Heart right ventricle (tissue), 16 donors: ENCODE data around the gene SKP2. TPM values are rescaled to one million over a fixed set of nuclear protein-coding genes. Genes with fewer than 3 reads are reported as not detected.

ENCODE experiments used
- ATAC-seq, 8 donors: fragments of 200-7000 bp; cut with Tn5 transposase; one replicate each; pipeline ENCODE4 v1.9.1; 2020; ENCODE audit warnings: mild to moderate bottlenecking in 8 of 8, moderate library complexity in 8 of 8, moderate number of reproducible peaks in 1 of 8
- DNase-seq, 2 donors: peaks; one replicate each; pipeline ENCODE4 v3.0.0-alpha.2; 2020
- H3K27ac ChIP-seq, 10 donors: fragments of 200-600 bp; sonication (generic) in 2 of 10; one replicate each; pipeline versions ENCODE4 v1.5.0 to v1.8.0; 2020 to 2022; ENCODE audit warnings: mild to moderate bottlenecking in 3 of 10
- H3K27me3 ChIP-seq, 7 donors: fragments of 200-600 bp; one replicate each; pipeline ENCODE4 v1.8.0; 2021 to 2022; ENCODE audit warnings: mild to moderate bottlenecking in 2 of 7
- H3K36me3 ChIP-seq, 9 donors: fragments of 200-600 bp; sonication (generic) in 1 of 9; one replicate each; pipeline versions ENCODE4 v1.5.0 to v1.8.0; 2020 to 2022; ENCODE audit warnings: mild to moderate bottlenecking in 2 of 9
- H3K4me1 ChIP-seq, 9 donors: fragments of 200-600 bp; sonication (generic) in 1 of 9; one replicate each; pipeline versions ENCODE4 v1.5.0 to v1.8.0; 2020 to 2022; ENCODE audit warnings: mild to moderate bottlenecking in 4 of 9
- H3K4me3 ChIP-seq, 10 donors: fragments of 200-600 bp; sonication (generic) in 2 of 10; one replicate each; pipeline versions ENCODE4 v1.5.0 to v1.8.0; 2020 to 2022; ENCODE audit warnings: mild to moderate bottlenecking in 7 of 10, moderate library complexity in 2 of 10
- H3K9me3 ChIP-seq, 11 donors: fragments of 200-600 bp in 10 of 11; sonication (generic) in 2 of 11; one replicate each; pipeline versions ENCODE4 v1.5.0 to v1.8.0; 2013 to 2022; ENCODE audit warnings: mild to moderate bottlenecking in 2 of 11, control low read depth in 1 of 11, moderate library complexity in 1 of 11
- WGBS, 2 donors: extraction: QIAGEN DNeasy Blood & Tissue Kit; methylation state at CpG; one replicate each; pipeline ENCODE4 v1.1.7; 2013; ENCODE audit warnings: inconsistent platforms in 1 of 2; 5-methylcytosine and 5-hydroxymethylcytosine counted together
- intact Hi-C, 10 donors: fragments of 100-400 bp; cut with DNase I; formaldehyde crosslinking; loops; one replicate each; pipeline versions ENCODE4 v1.11.1 to v1.14.2; 2022
- polyA plus RNA-seq, 2 donors: library from polyadenylated mRNA; stranded (reverse); fragments of 200-250 nt; gene quantifications; one replicate each; pipeline ENCODE4 v1.2.3, GENCODE V29; 2013
- total RNA-seq, 10 donors: library from RNA; stranded (reverse); fragmentation: NEBNext Ultra II Directional in 3 of 10; extraction: Animal tissue kit (Norgen Biotek cat#: 25700) in 3 of 10; gene quantifications; one replicate each; pipeline versions ENCODE4 v1.2.1 to v1.2.4, GENCODE V29; 2021 to 2023
- TF ChIP-seq, protein P1 (sequence below), 9 donors: fragments of 200-600 bp; sonication (generic) in 2 of 9; IDR thresholded peaks; one replicate each; pipeline versions ENCODE4 v1.5.0 to v1.8.0; 2021 to 2022; ENCODE audit warnings: antibody characterized with exemption in 9 of 9, mild to moderate bottlenecking in 5 of 9, moderate library complexity in 1 of 9
- donor health status: Arrhythmogenic right ventricular cardiomyopathy.
- donor health status: ischemic (EF 13 %, LVEDD 7.1; RV severe dilation, severe dysfunction).
- donor health status: healthy with polysubstance abuse.
- donor health status: DM: no; HTN: yes; CAD: no.
- donor health status: DM: no; HTN: no; CAD: no.
- donor health status: ischemic (EF 25% LVEDD 6.9; RV normal size, moderate dysfunction).
- donor health status: ischemic (EF 25% LVEDD 5.7; RV mildly dilated, moderate dysfunction).
- donor health status: healthy.
- donor health status: DM: yes; HTN: yes; CAD: no.
- donor health status: Ischemic cardiomyopathy.
- donor health status: ischemic (EF 35%, LVEDD 5.7; RV mildly dilated, moderate dysfunction).
- donor health status: nonischemic (EF 11% LVEDD 7.7; RV severe dilation, severe dysfunction).
- donor health status: DM: yes; HTN: yes; CAD: no.
- donor health status: PGD.
- donor health status: ischemic (EF 29% LVEDD 5.4; RV normal size, mild dysfunction).
- donor health status: nonischemic (EF 23%, LVEDD 6.1; RV moderate dilation, normal function).

The SKP2 gene
- total and polyA plus RNA-seq, 12 donors, result 1.5 to 9.5 (median 5.2) TPM

DNA sequence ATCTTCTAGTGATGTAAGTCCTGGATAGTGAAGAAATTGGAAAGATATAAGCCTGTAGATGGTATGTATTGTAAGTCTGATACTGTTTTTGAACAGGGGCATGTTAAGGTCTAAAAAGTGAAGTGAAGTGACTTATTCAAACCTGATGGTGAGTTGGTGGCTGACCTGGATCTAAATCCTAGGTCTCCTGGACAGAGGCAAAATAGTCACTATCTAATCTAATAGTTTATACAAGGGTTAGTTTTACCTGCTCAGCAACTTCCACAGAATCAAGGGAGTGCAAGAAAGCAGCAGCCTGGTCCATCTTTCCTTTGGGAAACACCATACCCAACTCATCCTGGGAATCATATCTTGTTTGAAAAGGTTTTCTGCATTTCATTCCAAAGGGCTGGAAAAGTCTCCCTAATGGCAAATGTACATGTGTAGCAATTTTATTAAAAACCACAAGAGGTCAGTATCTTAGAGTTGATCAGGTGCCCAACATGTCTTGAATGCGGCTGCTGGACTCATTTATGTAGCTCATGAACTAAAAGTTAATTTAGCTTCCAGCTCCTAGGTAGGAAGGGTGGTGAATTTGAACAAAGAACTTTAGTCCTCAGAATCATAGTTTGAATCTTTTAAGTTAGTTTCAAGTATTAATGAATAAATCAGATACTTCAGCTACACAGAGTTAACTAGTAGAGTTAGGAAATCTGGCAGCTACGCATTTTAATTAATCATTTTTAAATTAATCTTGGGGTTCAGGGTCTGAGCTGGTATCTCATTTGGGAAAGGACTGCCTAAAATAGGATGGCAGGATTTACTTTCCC is 26.0 kb downstream of the SKP2 start:
- 54 to 64% methylated on average over 2 of the region's 2 CpGs for WGBS, 2 donors
- Histone ChIP-seq H3K27me3 (no peaks in the 10 kb centered on the region), H3K27ac (no peak overlapping the region), H3K4me1 (no peaks in the 10 kb centered on the region), H3K9me3 (no peaks in the 10 kb centered on the region), H3K36me3 (peaks cover 0 to 97% (median 22%) of the 10 kb centered on the region in 9 donors), H3K4me3 (no peak overlapping the region)
- DNase-seq (no peak), ATAC-seq (peak in 3 of 8 donors; percentile 49 to 57 (median 56))
- intact Hi-C loops, result loop anchor here in 7 of 10 donors (1.0 to 10.0 kb wide), 6 partner anchors 127 to 227 kb away; partner anchors contain the start of gene RANBP3L (in 3 of the 7)
- TF ChIP-seq, protein P1, sequence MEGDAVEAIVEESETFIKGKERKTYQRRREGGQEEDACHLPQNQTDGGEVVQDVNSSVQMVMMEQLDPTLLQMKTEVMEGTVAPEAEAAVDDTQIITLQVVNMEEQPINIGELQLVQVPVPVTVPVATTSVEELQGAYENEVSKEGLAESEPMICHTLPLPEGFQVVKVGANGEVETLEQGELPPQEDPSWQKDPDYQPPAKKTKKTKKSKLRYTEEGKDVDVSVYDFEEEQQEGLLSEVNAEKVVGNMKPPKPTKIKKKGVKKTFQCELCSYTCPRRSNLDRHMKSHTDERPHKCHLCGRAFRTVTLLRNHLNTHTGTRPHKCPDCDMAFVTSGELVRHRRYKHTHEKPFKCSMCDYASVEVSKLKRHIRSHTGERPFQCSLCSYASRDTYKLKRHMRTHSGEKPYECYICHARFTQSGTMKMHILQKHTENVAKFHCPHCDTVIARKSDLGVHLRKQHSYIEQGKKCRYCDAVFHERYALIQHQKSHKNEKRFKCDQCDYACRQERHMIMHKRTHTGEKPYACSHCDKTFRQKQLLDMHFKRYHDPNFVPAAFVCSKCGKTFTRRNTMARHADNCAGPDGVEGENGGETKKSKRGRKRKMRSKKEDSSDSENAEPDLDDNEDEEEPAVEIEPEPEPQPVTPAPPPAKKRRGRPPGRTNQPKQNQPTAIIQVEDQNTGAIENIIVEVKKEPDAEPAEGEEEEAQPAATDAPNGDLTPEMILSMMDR (IDR thresholded peaks at IDR 0.05), result peak; percentile 27 to 69 (median 59)

DNA sequence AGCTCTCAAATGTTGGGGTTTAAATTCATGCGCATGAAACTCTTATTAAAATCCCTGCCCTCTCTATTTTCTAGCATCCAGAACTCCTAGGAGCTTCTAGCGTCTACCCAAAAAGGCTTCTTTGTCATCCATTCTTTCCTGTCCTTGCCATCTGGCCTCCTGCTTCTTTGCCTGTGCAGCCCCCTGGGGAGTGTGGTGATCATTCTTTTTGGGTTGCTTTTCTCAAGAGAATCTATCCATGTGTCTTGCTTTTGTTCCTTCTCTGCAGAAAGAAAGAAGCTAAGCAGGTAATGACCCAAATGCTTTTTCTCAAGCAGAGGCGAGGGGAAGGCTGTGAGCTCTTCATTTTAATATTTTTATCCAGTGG is 26.6 kb downstream of the SKP2 start:
- H3K36me3 ChIP-seq, result peaks cover 0 to 97% (median 24%) of the 10 kb centered on the region in 9 donors

DNA sequence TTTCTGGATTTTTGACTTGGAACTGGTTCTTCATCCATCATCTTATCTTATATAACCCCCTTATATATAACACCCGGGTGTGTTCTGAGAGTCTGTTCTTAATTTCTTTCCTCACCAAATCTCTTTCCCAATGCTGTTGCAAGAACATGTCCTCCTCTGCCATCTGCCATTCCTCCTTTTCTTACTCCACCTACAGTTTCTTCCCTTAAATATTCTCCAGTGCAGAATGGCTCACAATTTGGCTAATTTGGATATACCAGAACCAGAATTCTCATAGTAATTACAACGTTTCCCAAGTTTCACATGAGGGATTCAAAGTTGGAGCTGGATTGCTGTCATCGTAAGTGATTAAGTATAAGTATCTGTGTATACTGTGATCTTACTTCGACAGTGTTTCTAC is 28.0 kb downstream of the SKP2 start:
- WGBS, 2 donors, result 87 to 91% methylated on average over 4 of the region's 4 CpGs
- H3K27me3 ChIP-seq, result no peaks in the 10 kb centered on the region
- H3K4me3 ChIP-seq, result no peak overlapping the region
- H3K9me3 ChIP-seq, result peaks cover 0 to 1% (median 0%) of the 10 kb centered on the region in 11 donors
- no peaks in the 10 kb centered on the region for H3K4me1 ChIP-seq
- peaks cover 0 to 92% (median 19%) of the 10 kb centered on the region in 9 donors for H3K36me3 ChIP-seq
- H3K27ac ChIP-seq, result no peak overlapping the region
- TF ChIP-seq, protein P1 (IDR thresholded peaks at IDR 0.05), result no peak
- ATAC-seq (no peak), DNase-seq (no peak)
- intact Hi-C loops, result loop anchor here in 7 of 10 donors (5.0 to 10.0 kb wide), 5 partner anchors 125 to 225 kb away; partner anchors contain the start of gene RANBP3L (in 3 of the 7)

More for the DNA sequence above, 26.6 kb downstream of the SKP2 start:
- H3K27me3 ChIP-seq, result no peaks in the 10 kb centered on the region
- ATAC-seq (no peak), DNase-seq (no peak)
- H3K4me1 ChIP-seq, result no peaks in the 10 kb centered on the region
- H3K9me3 ChIP-seq, result no peaks in the 10 kb centered on the region
- intact Hi-C loops, result loop anchor here in 7 of 10 donors (1.0 to 10.0 kb wide), 6 partner anchors 126 to 226 kb away; partner anchors contain the start of gene RANBP3L (in 3 of the 7)
- TF ChIP-seq, protein P1 (IDR thresholded peaks at IDR 0.05), result no peak
- no peak overlapping the region for H3K27ac ChIP-seq
- 91 to 94% methylated on average over 3 of the region's 3 CpGs for WGBS, 2 donors
- no peak overlapping the region for H3K4me3 ChIP-seq

DNA sequence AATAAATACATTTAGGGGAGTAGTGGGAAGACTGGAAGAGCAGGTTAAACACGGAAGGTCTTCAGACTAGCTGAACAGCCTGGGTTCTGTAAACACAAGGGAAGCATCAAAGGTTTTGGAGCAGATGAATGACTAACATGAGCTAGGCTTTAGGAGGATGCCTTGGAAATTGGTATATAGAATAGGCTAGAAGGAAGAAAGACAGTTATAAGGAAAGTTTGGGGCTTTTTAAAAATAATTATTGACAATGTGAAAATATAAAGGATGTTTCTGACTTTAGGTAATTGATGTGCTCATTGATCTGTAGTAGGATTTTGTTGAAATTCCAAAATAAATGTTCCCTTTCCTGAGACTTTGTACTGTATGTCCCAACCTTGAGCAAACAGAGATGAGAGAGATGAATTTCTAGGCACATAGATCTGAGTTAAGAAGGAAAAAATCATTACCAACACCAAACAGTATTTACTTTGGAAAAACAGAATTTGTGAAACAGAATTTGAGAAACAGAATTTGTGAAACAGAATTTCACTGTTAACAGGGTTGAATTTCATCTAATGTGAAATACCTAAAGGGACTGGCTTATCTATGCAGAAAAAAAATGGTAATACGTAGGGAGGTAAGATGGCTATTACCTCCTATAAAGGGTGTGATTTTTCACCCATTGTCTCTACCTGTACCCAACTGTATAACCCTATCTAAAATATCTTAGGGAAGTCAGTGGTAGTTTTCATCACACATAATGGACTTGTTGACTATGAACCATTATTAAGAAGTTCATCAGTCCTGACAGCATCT is 28.8 kb downstream of the SKP2 start:
- 92 to 93% methylated on average over 2 of the region's 2 CpGs for WGBS, 2 donors
- intact Hi-C loops, result no loop called here
- Histone ChIP-seq H3K27ac (no peak overlapping the region), H3K4me3 (no peak overlapping the region), H3K9me3 (peaks cover 0 to 8% (median 0%) of the 10 kb centered on the region in 11 donors), H3K4me1 (no peaks in the 10 kb centered on the region), H3K36me3 (peaks cover 0 to 84% (median 19%) of the 10 kb centered on the region in 9 donors), H3K27me3 (no peaks in the 10 kb centered on the region)
- DNase-seq, result no peak
- TF ChIP-seq, protein P1 (IDR thresholded peaks at IDR 0.05), result no peak
- ATAC-seq, result no peak
